NAMALWA (cell line): ENCODE results near the gene ANTXR2.
"Not testable (repeated sequence)": the region's sequence is repeated elsewhere in the genome, so short reads cannot be mapped to it uniquely, and the experiment has no call there.

ENCODE experiments used
- DNase-seq: peaks from one replicate; pipeline ENCODE4 v3.0.0-alpha.2; 2015; ENCODE audit warnings: low spot score

The ANTXR2 gene

DNA sequence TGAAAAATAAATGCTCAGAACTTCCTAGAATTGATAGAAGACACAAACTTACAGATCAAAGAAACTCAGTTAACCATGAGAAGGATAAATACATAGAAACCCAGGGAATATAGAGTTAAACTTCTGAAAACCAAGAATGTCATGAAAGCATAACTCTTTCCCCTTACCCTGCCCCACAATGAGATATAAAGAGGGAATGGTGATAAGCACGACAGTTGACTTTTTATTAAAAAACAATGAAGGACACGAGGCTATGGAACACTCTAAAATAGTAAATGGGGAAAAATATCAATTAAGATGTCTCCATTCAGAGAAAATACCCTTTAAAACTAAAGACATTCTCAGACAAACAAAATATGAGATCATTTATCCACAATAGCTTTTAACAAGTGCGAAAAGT is 154.7 kb downstream of the ANTXR2 start:
- DNase-seq: no peak

DNA sequence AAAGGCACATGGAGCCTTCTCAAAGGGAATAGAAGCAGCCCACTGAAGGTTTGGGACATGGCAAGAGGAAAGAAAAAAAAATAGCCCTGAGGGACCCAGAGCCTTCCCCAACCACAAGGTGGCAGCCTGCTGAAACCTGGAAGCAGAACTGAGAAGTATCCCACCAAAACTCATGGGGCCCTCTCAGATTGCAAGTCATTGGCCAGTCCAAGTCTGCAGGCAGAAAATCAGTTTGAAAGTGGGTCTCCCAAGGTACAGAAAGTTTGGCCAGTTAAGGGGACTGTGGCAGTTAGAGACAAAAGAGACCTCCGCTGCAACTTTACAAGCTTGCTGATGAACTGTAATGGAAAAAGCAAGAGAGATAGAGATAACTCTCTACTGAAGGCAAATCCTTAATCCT is 155.8 kb downstream of the ANTXR2 start:
- peak; percentile 68 for DNase-seq

DNA sequence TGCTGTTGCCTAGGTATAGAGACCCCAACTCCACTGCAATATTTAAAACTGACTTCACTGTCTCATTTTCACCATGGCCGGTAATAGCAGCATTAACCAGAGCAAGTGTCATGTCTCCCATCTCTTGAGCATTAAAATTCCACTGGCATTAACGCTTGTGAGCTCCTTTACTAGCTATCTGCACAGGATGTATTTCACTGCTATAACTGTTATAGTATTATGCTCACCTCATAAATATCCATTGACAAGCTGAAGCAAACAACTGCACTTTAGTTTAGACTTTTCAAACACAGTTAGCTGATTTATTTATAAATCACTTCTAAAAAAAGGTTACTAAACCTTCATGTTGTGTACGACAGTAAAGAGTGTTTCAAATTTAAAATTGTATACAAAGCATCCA is 157.8 kb downstream of the ANTXR2 start:
- DNase-seq: no peak

DNA sequence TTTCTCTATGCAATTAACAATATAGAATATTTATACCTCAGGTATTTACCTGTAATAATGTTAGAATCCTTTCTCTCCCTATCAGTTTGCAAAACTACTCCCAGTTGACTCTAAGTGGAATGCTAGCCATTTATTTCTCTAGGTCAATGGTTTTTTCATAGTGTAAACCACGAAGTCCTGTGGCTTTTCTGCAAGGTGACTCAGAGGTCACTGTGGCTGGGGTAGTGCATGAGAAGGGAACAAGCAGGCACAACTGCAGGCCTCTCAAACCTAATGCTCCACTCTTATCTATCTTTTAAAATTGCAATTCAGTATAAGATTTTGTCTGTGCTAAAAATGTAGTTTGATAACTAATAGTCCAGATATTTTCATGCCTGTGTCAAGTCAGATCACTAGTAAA is 159.4 kb downstream of the ANTXR2 start:
- no peak for DNase-seq

DNA sequence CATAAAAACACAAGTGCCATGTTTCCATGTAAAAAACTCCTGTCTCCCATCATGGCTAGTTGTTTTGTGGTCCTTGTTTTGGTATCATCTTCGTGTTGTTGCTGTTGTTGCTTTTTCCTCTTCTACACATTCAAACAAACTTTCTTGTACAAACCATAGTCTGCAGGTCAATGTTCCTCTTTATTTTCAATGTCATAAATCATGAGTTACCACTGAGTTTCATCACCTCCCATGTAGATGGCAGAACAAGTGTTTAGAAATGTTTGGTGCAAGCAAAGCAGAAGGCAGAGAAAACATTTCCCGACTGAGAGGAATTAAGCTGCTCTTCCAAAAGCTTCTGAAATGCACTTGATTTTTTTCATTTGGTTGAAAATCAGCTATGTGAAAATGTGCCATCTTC is 166.0 kb downstream of the ANTXR2 start:
- DNase-seq: no peak

DNA sequence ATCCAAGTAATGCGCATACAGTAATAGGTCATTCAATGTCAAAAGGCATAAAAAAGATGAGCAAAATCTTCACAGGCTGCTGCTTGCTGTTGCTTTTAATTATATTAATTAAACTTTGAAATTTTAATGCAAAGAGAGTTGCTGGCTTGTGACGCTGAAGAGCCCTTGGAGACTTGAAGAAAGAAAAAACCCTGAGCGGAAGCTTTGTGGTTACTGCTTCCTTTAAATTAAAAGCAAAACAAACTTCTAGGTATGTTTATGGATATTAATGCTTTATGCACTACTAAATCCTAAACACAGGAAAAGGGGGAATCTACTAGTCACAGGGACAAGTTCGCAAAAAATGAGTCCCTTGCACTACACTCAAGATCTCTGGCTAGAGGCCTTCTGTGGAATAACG is 166.7 kb downstream of the ANTXR2 start:
- no peak for DNase-seq

DNA sequence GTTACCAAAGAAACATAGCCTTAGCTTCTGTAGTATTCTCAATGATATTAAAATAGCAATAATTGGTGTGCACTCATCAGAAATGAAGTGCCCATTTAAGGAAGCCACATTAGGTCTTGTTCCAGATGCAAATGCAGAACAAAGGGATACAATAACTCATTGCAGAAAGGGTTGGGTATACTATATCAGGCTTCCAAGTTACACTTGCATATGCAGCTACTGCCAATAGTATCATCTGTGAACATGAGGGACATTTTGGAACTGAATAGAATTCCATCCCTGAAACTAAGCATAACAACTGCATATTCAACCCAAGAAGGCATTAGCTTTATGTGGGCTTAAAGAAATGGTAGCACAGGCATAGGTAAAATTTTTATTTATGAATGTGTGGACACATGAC is 167.8 kb downstream of the ANTXR2 start:
- no peak for DNase-seq

DNA sequence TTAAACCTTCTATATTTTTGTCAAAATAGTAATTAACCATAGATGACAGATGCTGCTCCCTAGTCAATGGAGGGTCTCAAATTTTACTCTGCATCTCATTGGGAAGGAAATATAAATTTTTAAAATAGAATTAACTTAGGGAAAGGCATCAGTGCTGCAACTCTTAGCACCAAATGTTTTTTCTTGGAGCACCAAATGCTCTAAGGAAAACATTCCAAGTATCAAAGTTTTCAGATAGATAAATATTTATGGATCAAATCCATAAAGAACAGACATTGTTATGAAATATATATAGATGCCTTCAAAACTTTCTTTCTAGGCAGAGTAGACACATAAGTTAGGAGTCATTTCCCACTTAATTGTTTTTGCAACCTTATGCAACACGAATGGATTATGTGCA is 168.7 kb downstream of the ANTXR2 start:
- no peak for DNase-seq

DNA sequence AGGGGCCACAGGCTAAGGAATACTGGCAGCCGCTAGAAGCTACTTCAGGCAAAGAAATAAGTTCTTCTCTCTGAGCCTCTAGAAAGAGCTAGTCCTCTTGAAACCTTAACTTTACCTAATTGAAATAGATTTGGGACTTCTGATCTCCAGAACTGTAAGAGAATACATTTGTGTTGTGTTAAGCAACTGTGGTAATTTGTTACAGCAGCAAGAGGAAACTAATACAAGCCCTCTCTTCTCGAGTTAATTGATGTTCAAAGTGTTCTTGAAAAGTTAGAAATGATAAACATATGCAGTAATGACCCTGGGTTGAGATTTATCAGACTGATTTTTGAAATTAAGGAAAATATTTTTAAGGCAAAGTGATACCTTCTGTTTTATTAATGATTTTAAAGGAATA is 172.8 kb downstream of the ANTXR2 start:
- no peak for DNase-seq

DNA sequence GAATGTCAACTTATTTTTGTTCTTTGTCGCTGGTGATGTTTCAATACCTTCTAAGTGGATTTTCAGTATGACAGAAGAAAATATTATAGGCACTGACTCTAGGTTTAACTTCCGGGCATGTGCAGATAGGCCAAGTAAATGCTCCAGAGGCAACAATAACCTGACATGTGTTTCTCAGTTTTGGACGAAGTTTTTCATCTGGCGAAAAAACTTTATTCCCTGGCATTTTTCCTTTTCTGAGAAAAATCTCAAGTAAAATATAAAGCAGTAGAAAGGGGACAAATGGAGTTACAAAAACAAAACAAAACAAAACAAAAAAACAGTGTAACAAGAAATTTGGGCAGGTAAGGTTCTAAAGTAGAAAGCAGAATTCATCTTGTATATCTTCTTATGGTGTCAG is 173.5 kb downstream of the ANTXR2 start:
- no peak for DNase-seq

DNA sequence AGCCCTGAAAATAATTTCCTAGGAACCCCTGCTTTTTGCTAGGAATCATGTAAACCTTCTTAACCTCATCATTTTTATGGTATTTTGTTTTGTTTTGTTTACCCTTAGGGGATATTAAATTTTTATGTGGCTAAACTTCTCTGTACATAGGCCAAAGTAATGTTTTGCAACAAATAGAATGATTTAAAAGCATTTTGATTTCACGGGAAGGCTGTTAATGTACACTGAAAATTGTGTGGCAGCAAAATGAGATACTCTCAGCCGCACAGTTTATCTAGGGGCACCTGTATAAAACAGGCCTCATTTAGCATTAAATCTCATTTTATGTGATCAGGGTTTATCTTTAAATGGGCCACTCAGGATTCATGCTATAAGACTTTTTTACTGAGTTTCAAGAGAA is 175.0 kb downstream of the ANTXR2 start:
- no peak for DNase-seq

DNA sequence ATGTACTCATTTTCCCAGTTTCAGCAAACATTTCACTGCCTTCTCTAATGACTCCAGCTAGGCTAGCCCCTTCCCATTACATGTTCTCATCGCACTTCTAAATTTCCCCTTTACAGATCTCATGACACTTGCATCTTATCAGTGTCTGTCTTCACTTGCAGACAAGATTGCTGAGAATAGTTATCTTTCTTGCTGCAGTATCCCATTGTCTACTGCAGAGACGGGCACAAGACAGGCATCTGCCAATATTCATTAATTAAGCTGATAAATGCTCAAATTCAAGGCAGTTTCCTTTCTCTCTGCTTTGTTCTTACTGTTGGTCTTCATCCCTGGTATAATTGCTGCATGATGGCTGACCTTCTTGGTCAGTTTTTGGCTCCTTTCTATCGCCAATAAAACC is 175.9 kb downstream of the ANTXR2 start:
- DNase-seq: no peak

DNA sequence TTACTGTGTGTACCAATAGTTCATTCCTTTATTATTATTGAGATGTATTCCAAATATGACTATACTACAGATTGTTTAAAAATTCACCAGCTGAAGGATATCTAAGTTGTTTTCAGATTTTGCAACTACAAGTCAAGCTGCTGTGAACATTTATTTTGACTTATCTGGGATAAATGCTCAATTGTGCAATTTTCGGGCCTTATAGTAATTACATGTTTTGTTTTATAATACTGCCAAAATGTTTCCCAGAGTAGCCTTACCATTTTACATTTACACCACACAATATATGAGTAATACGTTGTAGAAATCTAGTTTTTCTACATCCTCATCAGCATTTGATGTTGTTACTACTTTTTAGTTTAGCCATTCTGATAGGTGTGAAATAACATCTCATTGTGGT is 179.6 kb downstream of the ANTXR2 start:
- no peak for DNase-seq

DNA sequence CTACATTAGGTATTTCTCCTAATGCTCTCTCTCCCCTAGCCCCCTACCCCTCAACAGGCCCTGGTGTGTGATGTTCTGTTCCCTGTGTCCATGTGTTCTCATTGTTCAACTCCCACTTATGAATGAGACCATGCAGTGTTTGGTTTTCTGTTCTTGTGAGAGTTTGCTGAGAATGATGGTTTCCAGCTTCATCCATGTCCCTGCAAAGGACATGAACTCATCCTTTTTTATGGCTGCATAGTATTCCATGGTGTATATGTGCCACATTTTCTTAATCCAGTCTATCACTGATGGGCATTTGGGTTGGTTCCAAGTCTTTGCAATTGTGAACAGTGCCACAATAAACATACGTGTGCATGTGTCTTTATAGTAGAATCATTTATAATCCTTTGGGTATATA is 184.0 kb downstream of the ANTXR2 start:
- DNase-seq: not testable (repeated sequence)

DNA sequence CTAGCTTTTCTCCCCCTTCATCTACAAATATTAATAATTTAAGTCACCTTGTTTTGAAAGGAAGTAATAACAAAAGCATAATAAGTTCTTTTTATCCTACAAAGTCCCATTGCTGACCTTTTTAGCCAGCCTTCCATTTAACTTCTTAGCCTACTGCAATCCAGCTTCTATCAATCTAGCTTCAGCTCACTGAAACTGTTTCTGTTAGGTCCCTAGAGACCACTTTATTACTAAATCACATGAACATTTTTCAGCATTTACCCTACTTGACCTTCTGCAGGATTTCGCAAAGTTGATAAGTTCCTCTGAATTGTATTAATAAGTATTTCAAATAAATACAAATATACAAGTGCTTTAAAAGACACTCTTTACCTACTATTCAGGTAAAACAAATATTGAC is 186.5 kb downstream of the ANTXR2 start:
- DNase-seq: no peak

DNA sequence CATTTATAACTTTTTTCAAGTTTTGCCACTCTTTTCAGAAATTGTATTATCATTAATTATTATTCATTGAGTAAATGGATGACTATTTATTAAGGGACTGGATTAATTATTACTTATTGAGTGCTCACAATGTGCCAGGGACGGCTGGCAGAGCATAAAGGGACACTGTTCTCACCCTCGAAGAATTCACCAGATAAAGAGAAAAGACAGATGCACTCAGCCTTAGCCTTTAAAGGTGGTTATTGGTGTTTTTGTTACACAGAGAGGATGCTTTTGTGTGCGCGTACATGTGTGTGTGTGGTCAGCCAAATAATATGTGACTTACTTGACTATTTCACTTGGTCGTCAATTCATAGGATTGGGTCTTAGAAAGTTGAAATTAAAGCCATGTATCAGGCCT is 187.0 kb downstream of the ANTXR2 start:
- DNase-seq: no peak

DNA sequence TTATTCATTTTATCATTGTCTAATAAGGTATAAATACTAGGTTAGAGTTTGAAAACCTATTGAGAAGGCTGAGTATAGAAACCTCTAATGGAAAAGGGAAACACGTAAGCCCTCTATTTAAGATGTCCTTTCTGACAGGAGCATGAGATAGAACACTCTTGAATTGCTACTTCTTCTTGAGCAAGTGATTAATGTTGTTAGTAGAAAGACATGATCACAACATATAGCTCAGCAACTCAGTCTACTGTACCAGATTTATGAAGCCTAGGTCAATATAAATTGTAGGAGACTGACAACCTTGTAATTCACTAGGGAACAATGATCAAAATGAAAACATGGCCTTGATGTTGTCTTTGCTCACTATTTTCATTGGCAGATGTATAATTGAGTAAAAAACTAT is 189.7 kb downstream of the ANTXR2 start:
- DNase-seq: no peak

DNA sequence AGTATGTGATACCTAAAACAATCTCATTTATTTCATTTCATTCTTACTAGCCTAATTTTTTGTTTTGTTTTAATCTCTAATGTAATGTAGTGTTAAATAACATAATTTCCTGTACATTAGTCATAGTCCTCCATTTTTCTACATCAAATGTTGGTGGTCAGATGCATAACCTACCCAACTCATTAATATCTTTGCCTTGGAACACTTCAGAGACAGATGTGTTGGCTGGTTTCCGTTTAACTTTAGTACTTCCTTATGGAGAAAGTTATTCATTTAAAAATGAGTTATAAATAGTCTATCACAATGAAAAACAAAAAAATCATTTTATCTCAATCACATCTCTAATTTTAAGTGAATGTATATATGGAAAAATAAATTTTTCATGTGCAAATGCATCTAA is 190.2 kb downstream of the ANTXR2 start:
- DNase-seq: no peak

DNA sequence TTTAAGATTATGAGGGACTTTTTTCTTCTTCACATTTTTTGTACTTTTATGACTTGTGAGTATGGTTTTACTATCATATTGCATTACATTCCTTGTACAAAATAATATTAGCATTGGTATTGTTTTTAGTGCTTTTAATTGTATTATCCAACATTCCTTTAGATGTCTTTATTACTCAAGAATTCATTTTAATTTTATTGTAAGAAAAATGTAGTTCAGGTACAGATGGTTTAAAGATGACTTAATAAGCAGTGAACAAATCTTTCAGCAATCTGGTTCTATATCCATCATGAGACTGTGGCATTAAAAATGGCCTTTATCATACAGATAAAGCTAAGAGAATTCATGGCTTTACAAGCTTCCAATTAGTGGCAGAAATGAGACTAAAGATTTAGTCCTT is 191.6 kb downstream of the ANTXR2 start:
- DNase-seq: no peak

DNA sequence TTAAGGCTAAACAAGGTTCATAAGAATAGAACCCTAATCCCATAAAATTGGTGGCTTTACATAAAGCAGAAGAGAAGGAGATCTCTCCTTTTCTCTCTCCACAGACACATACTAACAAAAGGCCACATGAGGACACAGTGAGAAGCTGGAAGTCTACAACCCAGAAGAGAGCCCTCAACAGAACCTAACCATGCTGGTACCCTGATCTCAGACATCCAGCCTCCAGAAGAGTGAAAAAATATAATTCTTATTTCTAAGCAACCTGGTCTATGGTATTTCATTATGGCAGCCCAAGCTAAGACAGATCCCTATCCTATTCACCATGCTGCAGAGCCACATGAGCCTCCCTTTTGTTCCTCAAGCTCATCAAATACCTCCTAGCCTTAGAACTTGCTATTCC is 195.5 kb downstream of the ANTXR2 start:
- DNase-seq: no peak

DNA sequence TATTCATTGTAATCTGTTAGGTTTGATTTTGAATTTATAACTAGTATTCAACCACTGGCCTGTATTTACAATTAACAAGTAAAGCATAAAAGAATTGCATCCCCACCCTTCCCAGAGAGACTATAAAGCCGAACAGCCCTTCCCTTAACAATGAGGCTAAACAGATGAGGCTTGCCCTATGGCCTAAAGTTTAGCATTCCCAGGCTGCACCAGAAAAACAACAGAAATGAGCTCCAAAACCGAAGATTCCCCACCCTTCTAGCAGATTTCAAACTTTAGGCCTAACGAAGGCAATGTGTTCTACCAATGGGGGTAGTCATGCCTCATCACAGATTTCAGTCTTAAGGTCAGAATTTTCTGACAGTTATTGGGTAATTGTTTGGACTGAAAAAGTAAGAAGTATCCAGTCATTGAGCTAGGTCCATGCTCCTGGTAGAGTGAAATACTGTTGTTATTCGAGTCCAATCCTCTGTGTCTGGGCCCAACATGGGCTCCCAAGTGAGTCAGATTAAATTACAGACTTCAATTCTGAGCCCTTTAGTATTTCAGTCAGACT is 197.6 kb downstream of the ANTXR2 start:
- DNase-seq: no peak

DNA sequence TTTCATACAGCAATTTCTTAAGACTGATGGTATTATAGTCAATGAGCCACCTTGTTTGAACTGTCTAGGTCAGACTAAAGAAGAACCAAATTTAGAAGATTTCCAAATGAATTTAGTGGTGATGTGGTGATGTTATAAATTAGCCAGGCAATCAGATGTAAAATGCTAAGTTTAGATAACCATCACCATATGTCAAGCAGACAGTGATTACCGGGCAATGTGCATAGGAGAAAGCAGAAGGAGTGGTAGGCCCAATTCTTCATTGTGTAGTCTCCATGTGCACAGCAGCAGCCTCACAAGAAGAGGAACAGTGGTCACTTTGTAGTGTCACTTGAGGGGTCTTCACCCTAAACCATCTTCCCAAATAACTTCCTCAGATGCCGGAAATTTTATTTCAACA is 198.8 kb downstream of the ANTXR2 start:
- DNase-seq: no peak

DNA sequence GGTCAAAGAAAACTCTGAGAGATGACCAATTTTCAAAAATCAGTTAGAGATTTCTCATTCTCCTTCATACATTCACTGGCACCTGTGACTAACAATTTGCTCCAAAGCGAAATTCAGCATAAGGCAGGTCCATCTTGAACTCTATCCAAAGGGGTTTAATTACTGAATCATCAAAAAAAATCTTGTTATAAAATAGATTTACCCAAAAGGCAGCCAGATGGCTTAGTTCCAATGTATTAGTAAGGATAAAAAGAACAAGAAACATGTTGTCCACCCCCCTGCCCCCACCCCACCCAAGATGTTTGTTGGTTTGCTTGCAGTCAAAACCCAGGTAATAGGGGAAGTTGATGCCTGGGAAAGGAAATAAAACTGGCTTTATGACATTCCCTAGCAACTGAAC is 200.3 kb downstream of the ANTXR2 start:
- no peak for DNase-seq

DNA sequence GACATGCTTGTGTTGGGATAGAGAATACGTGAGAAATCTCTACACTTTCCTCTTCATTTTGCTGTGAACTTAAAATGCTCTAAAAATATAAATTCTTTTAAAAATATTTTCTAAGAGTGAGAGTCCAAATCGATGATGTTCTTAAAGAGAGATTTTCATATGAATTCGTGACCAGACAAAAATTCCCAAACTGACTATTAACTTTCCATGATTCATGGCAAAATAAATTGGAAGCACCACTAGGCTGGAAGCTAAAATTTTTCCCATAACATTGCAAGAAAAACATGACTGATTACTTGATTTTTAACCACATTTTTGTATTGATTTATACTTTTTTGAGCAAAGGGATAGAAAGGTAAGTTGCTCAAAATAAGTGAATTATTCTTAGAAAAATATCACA is 201.1 kb downstream of the ANTXR2 start:
- DNase-seq: no peak

DNA sequence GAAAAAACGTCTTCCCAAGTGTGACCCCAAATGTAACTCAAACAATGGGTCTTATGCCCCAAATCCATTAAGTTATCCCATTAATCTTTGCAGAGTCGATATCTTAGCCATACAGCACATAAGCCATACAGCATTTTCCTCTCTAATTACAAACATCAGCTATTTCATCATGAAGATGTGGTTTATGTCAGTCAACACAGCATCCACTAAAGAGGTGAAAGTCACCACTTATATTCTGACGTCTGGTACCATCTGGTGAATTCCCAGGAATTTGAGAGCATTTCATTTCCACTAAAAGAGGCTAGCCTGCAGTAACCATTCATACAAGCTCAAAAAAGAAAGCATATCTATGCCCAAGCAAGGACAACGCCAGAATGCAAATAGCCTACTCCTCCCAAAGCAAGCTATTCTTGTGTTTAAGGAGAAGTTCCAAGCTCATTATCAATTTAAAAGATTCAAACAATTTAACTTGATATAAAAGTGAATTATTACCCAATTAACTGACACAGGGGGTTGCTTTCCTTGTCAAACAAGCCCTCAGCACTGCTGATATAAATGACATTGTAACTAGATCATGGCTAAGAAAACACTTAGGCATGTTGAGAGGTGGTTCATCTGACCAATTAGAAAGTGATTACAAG is 203.3 kb downstream of the ANTXR2 start:
- no peak for DNase-seq
